LNCAP (cell line): ENCODE results near the gene TSSC4.

Experiments used
- CTCF ChIP-seq: fragments of 450-650 bp; IDR thresholded peaks from 2 replicates; pipeline ENCODE4 v1.5.1; 2017; ENCODE audit warnings: mild to moderate bottlenecking

The TSSC4 gene

DNA sequence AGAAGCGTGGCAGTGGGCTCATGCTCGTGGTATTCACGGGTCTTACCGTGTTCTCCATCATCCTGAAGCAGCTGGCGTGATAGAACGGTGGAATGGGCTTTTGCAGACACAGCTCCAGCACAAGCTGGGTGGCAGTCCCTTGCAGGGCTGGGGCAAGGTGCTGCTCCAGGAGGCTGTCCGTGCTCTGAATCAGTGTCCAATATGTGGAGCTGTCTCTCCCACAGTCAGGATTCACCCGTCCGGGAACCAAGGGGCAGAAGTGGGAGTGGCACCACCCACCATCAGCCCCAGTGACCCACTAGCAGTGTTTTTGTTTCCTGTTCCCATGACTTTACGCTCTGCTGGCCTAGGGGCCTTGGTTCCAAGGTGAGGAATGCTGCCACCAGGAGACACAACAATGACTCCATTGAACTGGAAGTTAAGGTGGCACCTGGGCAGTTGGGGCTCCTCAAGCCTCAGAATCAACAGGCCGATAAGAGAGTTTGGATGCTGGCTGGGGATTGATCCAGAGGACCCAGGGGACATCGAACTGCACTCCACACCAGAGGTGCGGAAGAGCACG, 40.4 kb upstream of the TSSC4 start:
- no peak for TF ChIP-seq CTCF

GRCh38 chr11:2361565-2361964, 39.0 kb upstream of the TSSC4 start:
- TF ChIP-seq CTCF = no peak

GRCh38 chr11:2362414-2362813, 38.1 kb upstream of the TSSC4 start:
- TF ChIP-seq CTCF = no peak

- TF ChIP-seq CTCF = no peak
Observed at GRCh38 chr11:2363130-2363529, 37.4 kb upstream of the TSSC4 start.

GRCh38 chr11:2363577-2364370, 36.8 kb upstream of the TSSC4 start:
- TF ChIP-seq CTCF = no peak

DNA sequence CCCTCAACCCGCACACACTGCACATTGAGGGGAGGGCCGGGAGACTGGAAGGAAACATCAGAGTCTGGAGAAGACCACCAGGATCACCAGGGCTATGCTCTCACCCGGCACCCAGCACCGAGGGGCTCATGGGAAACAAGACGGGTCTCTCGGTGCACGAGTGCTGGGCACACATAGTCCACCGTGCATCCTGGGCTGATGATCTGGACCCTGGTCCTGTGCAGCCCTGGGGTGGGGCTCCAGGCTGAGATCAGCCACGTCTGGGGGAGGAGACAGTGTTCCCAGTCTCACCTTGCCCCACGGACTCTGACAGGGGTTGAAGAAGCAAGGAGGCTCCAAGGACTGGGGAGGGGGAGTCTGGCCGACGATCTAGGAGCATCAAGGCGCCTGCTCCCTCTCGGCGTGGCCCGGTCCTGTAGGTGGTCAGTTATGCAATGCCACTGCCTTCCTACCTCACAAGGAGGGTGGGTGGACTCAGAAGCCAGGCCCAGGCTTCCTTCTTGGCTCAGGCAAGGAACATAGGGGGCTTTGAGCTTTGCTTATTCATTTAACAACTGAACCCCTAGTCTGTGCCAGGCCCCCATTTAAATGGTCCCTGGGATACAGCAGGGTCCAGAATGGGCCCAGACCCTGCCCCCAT, 34.9 kb upstream of the TSSC4 start:
- TF ChIP-seq CTCF = no peak

- no peak for TF ChIP-seq CTCF
Observed at GRCh38 chr11:2366276-2366675, 34.3 kb upstream of the TSSC4 start.
